ENCODE data around the gene RCSD1.

The RCSD1 gene

GRCh38 chr1:167671727-167672511 is 41.9 kb downstream of the RCSD1 start:
- no peak for ATAC-seq (ENCODE audit: low read depth)
- Histone ChIP-seq H3K9me3 (ENCODE audit: severe bottlenecking) (no peaks in the 10 kb centered on the region), H3K36me3 (ENCODE audit: low read depth) (no peaks in the 10 kb centered on the region), H3K27ac (ENCODE audit: poor library complexity, severe bottlenecking) (no peak overlapping the region), H3K4me3 (ENCODE audit: severe bottlenecking) (no peak overlapping the region), H3K4me1 (ENCODE audit: insufficient read depth, poor library complexity, severe bottlenecking) (peaks cover 8% of the 10 kb centered on the region), H3K27me3 (ENCODE audit: insufficient read depth, poor library complexity, severe bottlenecking) (no peaks in the 10 kb centered on the region)
- DNase-seq (ENCODE audit: low spot score), result no peak
- TF ChIP-seq CTCF (IDR thresholded peaks at IDR 0.05; ENCODE audit: poor library complexity, severe bottlenecking), result no peak

- peaks cover 8% of the 10 kb centered on the region for H3K4me1 ChIP-seq (ENCODE audit: insufficient read depth, poor library complexity, severe bottlenecking)
- TF ChIP-seq CTCF (IDR thresholded peaks at IDR 0.05; ENCODE audit: poor library complexity, severe bottlenecking), result no peak
- DNase-seq (ENCODE audit: low spot score) (no peak), ATAC-seq (ENCODE audit: low read depth) (no peak)
- no peak overlapping the region for H3K4me3 ChIP-seq (ENCODE audit: severe bottlenecking)
- no peak overlapping the region for H3K27ac ChIP-seq (ENCODE audit: poor library complexity, severe bottlenecking)
- no peaks in the 10 kb centered on the region for H3K27me3 ChIP-seq (ENCODE audit: insufficient read depth, poor library complexity, severe bottlenecking)
- H3K9me3 ChIP-seq (ENCODE audit: severe bottlenecking), result no peaks in the 10 kb centered on the region
- no peaks in the 10 kb centered on the region for H3K36me3 ChIP-seq (ENCODE audit: low read depth)
These were observed 42.8 kb downstream of the RCSD1 start for GRCh38 chr1:167672831-167673230.

GRCh38 chr1:167673265-167673664 is 43.2 kb downstream of the RCSD1 start:
- TF ChIP-seq CTCF (IDR thresholded peaks at IDR 0.05; ENCODE audit: poor library complexity, severe bottlenecking), result no peak
- no peak for ATAC-seq (ENCODE audit: low read depth)
- H3K27me3 ChIP-seq (ENCODE audit: insufficient read depth, poor library complexity, severe bottlenecking), result no peaks in the 10 kb centered on the region
- no peaks in the 10 kb centered on the region for H3K36me3 ChIP-seq (ENCODE audit: low read depth)
- H3K27ac ChIP-seq (ENCODE audit: poor library complexity, severe bottlenecking), result no peak overlapping the region
- no peaks in the 10 kb centered on the region for H3K9me3 ChIP-seq (ENCODE audit: severe bottlenecking)
- peaks cover 8% of the 10 kb centered on the region for H3K4me1 ChIP-seq (ENCODE audit: insufficient read depth, poor library complexity, severe bottlenecking)
- no peak for DNase-seq (ENCODE audit: low spot score)
- H3K4me3 ChIP-seq (ENCODE audit: severe bottlenecking), result no peak overlapping the region

- H3K9me3 ChIP-seq (ENCODE audit: severe bottlenecking), result no peaks in the 10 kb centered on the region
- no peak for ATAC-seq (ENCODE audit: low read depth)
- peaks cover 5% of the 10 kb centered on the region for H3K4me1 ChIP-seq (ENCODE audit: insufficient read depth, poor library complexity, severe bottlenecking)
These were observed 44.1 kb downstream of the RCSD1 start for GRCh38 chr1:167674156-167674555.

More at GRCh38 chr1:167674156-167674555, 44.1 kb downstream of the RCSD1 start:
- TF ChIP-seq CTCF (IDR thresholded peaks at IDR 0.05; ENCODE audit: poor library complexity, severe bottlenecking), result no peak
- no peaks in the 10 kb centered on the region for H3K36me3 ChIP-seq (ENCODE audit: low read depth)
- no peak overlapping the region for H3K4me3 ChIP-seq (ENCODE audit: severe bottlenecking)
- no peak for DNase-seq (ENCODE audit: low spot score)
- H3K27ac ChIP-seq (ENCODE audit: poor library complexity, severe bottlenecking), result no peak overlapping the region
- H3K27me3 ChIP-seq (ENCODE audit: insufficient read depth, poor library complexity, severe bottlenecking), result no peaks in the 10 kb centered on the region
